HG02870 (cell line): ENCODE results near the gene AOPEP.
"Not testable (repeated sequence)": the region's sequence is repeated elsewhere in the genome, so short reads cannot be mapped to it uniquely, and the experiment has no call there.

Experiments
- ATAC-seq: cut with Tn5 transposase; IDR thresholded peaks from one replicate; pipeline ENCODE4 v1.9.1; 2021; ENCODE audit warnings: mild to moderate bottlenecking, moderate library complexity; ENCODE audit not compliant: unreplicated experiment

Gene AOPEP

GRCh38 chr9:94837404-94837803, 110.9 kb downstream of the AOPEP start:
- no peak for ATAC-seq

- ATAC-seq: no peak
These were observed 112.9 kb downstream of the AOPEP start for GRCh38 chr9:94839398-94839797.

GRCh38 chr9:94840738-94841137, 114.2 kb downstream of the AOPEP start:
- no peak for ATAC-seq

DNA sequence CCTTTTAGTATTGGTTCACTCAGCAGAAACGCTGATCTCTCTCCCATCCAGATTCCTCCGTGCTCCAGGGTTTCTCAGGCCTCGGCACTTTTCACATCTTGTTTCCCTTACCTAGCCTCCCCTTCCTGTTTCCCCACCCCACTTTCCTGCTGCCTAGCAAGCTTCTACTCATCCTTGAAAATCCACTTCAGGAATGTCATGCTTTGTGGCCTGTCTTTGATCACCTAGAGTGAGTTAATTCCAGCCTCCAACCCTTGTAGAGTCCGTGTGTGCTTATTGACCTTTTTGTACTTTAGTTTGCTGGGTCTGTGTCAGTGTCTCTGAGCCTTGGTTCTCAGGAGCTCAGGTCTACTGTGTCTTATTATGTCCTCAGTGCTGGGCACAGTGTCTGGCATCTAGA, 116.6 kb downstream of the AOPEP start:
- no peak for ATAC-seq

DNA sequence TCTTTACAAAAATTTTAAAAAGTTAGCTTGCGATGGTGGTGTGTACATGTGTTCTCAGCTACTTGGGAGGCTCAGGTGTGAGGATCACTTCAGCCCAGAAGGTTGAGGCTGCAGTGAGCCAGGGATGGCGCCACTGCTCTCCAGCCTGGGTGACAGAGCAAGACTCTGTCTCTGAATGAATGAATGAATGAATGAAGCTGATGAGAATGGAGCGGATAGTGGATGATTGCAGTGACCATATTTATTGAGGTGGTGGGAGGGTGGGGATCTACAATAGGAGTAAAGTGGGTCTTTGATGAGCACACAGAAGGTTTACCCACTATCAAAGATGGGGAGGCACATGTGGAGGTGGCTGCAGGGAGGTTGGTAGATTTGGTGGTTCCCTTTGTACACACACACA, 120.2 kb downstream of the AOPEP start:
- ATAC-seq: no peak

DNA sequence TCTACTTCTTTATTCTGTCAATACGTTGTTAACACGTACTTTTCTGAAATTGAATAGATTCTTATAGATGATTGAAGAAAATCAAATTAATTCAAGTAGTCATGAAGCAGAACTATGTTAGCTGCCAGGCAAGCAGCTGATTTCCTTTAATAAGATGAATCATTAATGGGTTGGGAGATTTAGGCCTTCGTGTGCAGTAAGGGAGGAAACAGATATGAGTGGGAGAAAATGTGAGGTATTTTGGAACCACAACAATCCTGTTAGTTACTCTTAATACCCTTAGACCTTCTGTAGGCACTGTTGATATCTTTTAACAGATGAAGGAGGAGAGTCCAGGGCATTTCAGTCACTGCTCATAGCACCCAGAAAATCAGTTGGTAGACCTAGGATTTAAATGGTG, 121.0 kb downstream of the AOPEP start:
- no peak for ATAC-seq

- not testable (repeated sequence) for ATAC-seq
These were observed 122.3 kb downstream of the AOPEP start for GRCh38 chr9:94848791-94849190.

- ATAC-seq: no peak
These were observed 124.3 kb downstream of the AOPEP start for GRCh38 chr9:94850540-94851434.

GRCh38 chr9:94851467-94851866, 125.0 kb downstream of the AOPEP start:
- no peak for ATAC-seq

- ATAC-seq: no peak
These were observed 125.4 kb downstream of the AOPEP start for GRCh38 chr9:94851892-94852291.

DNA sequence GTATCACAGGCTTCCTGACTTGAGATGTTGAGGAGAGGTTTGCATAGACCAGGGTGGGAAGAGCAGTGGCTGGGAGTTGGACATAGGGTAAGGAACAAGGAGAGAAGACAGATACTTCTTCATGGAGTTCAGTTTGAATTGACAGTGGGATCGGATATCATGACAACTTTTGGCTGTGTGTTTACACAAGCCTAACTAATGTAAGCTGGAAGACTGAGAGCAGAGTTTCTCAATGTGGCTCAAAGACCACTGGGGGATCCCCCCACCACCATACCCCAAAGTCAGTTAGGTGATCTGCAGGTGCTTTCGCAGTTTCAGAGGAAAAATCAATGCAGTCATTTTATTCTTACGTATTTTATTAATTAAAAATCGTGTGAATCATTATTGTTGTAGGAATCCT, 125.9 kb downstream of the AOPEP start:
- no peak for ATAC-seq

DNA sequence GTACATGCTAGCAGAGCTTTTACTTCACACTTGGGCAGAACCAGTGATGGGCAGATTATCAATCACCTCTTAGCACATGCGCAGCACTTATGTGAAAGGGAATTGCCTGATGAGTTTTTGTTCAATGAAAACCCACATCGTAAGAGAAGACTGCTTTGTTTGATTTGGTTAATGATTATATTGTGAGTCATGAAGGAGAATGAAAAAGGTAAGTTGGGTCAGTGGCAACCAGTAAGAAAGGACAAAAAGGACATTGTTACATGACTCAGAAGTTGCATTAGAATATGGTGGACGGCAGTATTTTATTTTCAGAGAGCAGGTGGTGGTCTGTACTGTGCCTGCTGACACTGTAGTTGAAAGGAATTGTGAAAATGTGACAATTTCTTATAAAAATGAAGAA, 127.4 kb downstream of the AOPEP start:
- no peak for ATAC-seq

DNA sequence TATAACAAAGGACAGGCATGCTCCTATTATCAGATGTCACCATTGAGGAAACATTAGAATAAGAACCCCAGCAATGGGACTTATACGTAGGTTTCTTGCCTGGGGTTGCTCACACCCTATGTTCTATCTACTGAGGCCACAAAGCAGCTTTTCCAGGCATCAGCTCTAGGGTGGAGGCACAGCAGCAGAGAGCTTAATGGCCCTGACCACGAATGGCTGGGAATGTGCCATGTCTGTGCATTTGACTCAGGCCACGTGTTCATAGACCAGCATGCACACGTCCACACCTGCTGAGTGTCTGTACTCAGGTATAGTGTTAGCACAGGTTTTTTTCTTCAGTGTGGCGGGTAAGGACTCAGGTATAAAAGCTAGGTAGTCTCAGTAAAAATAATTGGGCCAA, 129.4 kb downstream of the AOPEP start:
- no peak for ATAC-seq

GRCh38 chr9:94857791-94858190, 131.3 kb downstream of the AOPEP start:
- no peak for ATAC-seq

GRCh38 chr9:94859226-94859625, 132.7 kb downstream of the AOPEP start:
- ATAC-seq: no peak

DNA sequence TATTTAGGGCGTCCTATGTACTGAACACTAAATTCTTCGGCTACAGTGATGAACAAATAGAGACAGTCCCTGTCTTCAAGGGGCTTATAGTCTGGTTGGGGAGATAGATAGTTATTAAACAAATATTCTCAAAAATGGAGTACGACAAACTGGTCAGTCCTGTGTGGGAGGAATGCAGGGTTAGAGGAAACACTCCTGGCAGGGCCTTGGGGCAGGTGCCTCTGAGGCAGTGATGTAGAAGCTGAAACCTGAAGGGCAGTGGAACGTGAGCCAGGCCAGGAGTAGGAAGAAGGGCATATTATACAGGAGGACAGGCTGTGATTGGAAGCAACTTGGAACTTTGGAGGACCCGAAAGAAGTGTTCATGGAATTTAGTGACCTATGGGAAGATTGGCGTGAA, 133.4 kb downstream of the AOPEP start:
- no peak for ATAC-seq

- peak; percentile 85 for ATAC-seq
These were observed 134.4 kb downstream of the AOPEP start for GRCh38 chr9:94860678-94861588.

DNA sequence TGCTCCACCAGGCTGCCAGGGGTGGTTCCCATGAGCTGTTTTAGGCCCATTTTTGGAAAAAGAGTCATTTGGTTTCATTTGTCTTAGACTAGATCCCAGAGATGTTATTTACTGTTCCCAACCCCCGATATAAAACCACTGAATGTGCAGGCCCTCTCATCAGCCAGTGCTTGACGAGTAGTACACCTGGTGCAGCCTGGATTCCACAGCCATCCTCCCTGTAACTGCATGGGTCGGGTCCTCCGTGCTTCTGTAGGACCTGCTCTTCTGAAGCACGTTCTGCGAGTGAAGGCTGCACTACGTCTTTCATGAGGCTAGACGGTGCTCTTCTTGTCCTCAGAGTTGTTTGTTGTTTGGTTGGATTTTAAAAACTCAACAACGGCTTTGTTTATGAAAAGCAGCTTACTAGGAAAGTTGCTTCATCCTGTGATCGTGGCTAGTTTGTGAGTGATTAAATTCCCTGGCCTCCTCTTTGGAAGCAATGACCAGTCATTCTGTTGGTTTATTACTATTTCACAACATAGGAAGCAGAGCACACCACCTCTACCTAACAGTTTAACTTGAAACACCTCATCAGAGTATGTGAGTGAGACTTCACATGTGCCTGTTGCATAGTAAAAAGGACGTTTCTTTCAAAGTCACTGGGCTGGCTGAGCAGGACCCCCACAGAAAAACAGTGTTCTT, 135.2 kb downstream of the AOPEP start:
- no peak for ATAC-seq

DNA sequence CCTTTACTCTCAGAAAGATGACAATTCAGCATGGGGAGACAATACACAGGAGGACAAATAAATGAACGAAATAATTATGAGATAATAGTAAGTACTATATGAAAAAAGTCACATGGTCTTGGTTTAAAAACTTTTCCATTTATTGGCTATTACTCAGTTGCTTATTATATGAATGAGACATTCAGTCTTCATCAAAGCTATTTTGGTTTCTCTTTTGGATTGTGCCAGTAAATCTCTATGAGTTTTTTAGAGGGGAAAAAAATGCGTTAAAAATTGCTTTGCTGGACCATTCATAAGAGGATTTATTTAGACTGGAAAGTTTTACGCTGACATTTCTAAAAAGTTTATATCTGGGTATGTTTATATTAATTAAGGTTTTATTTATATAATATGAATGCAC, 137.7 kb downstream of the AOPEP start:
- no peak for ATAC-seq

- ATAC-seq: no peak
These were observed 138.5 kb downstream of the AOPEP start for GRCh38 chr9:94864862-94865509.
